Muscle of leg (tissue), 11 donors: ENCODE measurements around the gene PEX16. TPM values are rescaled to one million over a fixed set of nuclear protein-coding genes. Genes with fewer than 3 reads are reported as not detected.

Experiments used
- DNase-seq: peaks from one replicate; pipeline ENCODE4 v3.0.0; 2013
- H3K27ac ChIP-seq: one replicate; pipeline ENCODE4 v1.5.1; 2013; ENCODE audit warnings: mild to moderate bottlenecking, low read length, control low read depth
- H3K27me3 ChIP-seq: one replicate; pipeline ENCODE4 v1.6.1; 2013; ENCODE audit warnings: low read length; ENCODE audit not compliant: control insufficient read depth, insufficient read depth
- H3K36me3 ChIP-seq: one replicate; pipeline ENCODE4 v1.6.1; 2013; ENCODE audit warnings: low read length; ENCODE audit not compliant: control insufficient read depth, insufficient read depth
- H3K4me1 ChIP-seq: one replicate; pipeline ENCODE4 v1.6.1; 2013; ENCODE audit warnings: low read length; ENCODE audit not compliant: control insufficient read depth, insufficient read depth
- H3K4me3 ChIP-seq: one replicate; pipeline ENCODE4 v1.5.1; 2013; ENCODE audit warnings: low read length, control low read depth
- H3K9me3 ChIP-seq: replicated peaks from 2 replicates; pipeline ENCODE4 v1.6.1; 2013; ENCODE audit warnings: low read depth, low read length; ENCODE audit not compliant: control insufficient read depth
- WGBS: methylation state at CpG from one replicate; pipeline ENCODE4 v1.1.5; 2013; ENCODE audit warnings: missing lambda C conversion rate; ENCODE audit not compliant: insufficient coverage; 5-methylcytosine and 5-hydroxymethylcytosine counted together
- polyA plus RNA-seq, 8 donors: library from polyadenylated mRNA; unstranded; fragments of 120-200 nt; gene quantifications; one replicate each; pipeline versions ENCODE4 v1.2.1 to v1.2.3, GENCODE V29; 2013; ENCODE audit warnings: inconsistent platforms in 1 of 8, low replicate concordance in 1 of 8; ENCODE audit not compliant: insufficient read length in 8 of 8, insufficient read depth in 1 of 8
- total RNA-seq: library from RNA; stranded (reverse); fragments of 120-200 nt; gene quantifications from one replicate; pipeline ENCODE4 v1.2.4, GENCODE V29; 2013

The PEX16 gene
- total and polyA plus RNA-seq, 9 donors: 11.1 to 16.3 (median 14.2) TPM

DNA sequence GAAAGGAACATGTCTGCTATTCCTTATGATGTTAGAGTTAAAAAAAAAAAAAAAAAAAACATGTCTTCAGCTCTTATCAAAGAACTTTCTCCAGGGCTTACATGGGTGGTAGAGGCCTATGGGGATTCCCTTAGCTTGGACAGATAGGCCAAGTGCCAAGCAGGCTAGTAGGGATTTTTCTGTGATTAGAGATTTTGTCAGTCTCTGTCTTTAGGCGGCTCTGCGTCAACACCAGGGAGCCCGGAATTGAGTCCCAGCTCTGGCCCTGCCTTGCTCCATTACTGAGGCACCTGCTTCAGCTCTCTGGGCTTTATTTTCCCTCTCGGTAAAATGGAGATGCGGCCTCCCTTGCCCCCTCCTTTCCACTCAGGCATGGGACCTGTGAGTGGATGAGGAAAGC is 57.3 kb downstream of the PEX16 start:
- Histone ChIP-seq H3K27ac (peak overlapping the region; percentile 89), H3K4me3 (no peak overlapping the region), H3K27me3 (no peaks in the 10 kb centered on the region), H3K9me3 (no peaks in the 10 kb centered on the region), H3K4me1 (peaks cover 49% of the 10 kb centered on the region), H3K36me3 (peaks cover 57% of the 10 kb centered on the region)
- no peak for DNase-seq
- no CpG with 5 or more reads among the region's 5 CpGs for WGBS

Other genes with a start within 250 kb of the PEX16 start
- 2.9 TPM for gene SLC35C1, start 112.7 kb downstream of the PEX16 start, total RNA-seq
- 10 to 100 TPM in 1 of 8 donors, 1 to 10 TPM in 7; 6.7 to 11.6 (median 8.8) TPM for gene SLC35C1, start 112.7 kb downstream of the PEX16 start, polyA plus RNA-seq
- 28.3 TPM for gene CRY2, start 70.4 kb downstream of the PEX16 start, total RNA-seq
- 10 to 100 TPM; 24.1 to 29.3 (median 25.3) TPM for gene CRY2, start 70.4 kb downstream of the PEX16 start, polyA plus RNA-seq
- 29.3 TPM for gene MAPK8IP1, start 32.2 kb downstream of the PEX16 start, total RNA-seq
- gene MAPK8IP1, start 32.2 kb downstream of the PEX16 start, polyA plus RNA-seq: 10 to 100 TPM; 26.5 to 54.3 (median 39.9) TPM
- gene FREY1, start 10.6 kb downstream of the PEX16 start, total RNA-seq: 0.35 TPM
- under 1 TPM in 4 of 8 donors, not detected in 4; 0.21 to 0.46 (median 0.26) TPM for gene FREY1, start 10.6 kb downstream of the PEX16 start, polyA plus RNA-seq
- 0.75 TPM for gene LARGE2, start 4.8 kb upstream of the PEX16 start, total RNA-seq
- 1 to 10 TPM in 1 of 8 donors, under 1 TPM in 7; 0.24 to 4.4 (median 0.58) TPM for gene LARGE2, start 4.8 kb upstream of the PEX16 start, polyA plus RNA-seq
- gene PHF21A, start 203.6 kb upstream of the PEX16 start, total RNA-seq: 21.4 TPM
- gene PHF21A, start 203.6 kb upstream of the PEX16 start, polyA plus RNA-seq: 10 to 100 TPM; 30.1 to 44.4 (median 32.1) TPM